K562 (cell line): Measurements from ENCODE around the gene CACNB2. TPM values are rescaled to one million over a fixed set of nuclear protein-coding genes. Genes with fewer than 3 reads are reported as not detected.
A peak's percentile ranks its signal among the peaks of the same experiment; 100 is the strongest.

Experiments
- ATAC-seq: fragments of 200-7000 bp; cut with Tn5 transposase; 3 replicates; pipeline ENCODE4 v1.9.1; 2020; ENCODE audit warnings: moderate library complexity
- BruUV-seq: library from RNA; stranded (reverse); fragments of 400-500 nt; replicated peaks from 2 replicates; lab custom pipeline; 2021; lab: Mats Ljungman, UMichigan
- CTCF ChIA-PET: fragments of 300-600 bp; formaldehyde crosslinking; extraction: SDS; loops from one replicate; lab custom pipeline; 2021; ENCODE audit warnings: low intra/inter-chr PET ratio; lab: Yijun Ruan, JAX
- POLR2A ChIA-PET: fragments of 300-600, 350-650 bp; sonication (Branson Sonifier 250); formaldehyde crosslinking; extraction: SDS; loops from one replicate; lab custom pipeline; 2021; ENCODE audit warnings: antibody characterized with exemption, inconsistent platforms; lab: Yijun Ruan, JAX
- DNase-seq, 4 experiments: peaks; one replicate each; pipeline versions ENCODE4 v3.0.0 to v3.0.0-alpha.2; 2011 to 2018; ENCODE audit warnings: low spot score in 3 of 4, mixed read lengths in 3 of 4; ENCODE audit errors: extremely low read depth in 1 of 4
- FAIRE-seq: peaks from 2 replicates; lab custom pipeline; 2011; peaks lifted over from hg19 to GRCh38; lab: Jason Lieb, UNC
- H2AFZ ChIP-seq: 2 replicates; pipeline ENCODE4 v1.6.0; 2011; ENCODE audit warnings: low read depth, low read length, control low read depth, inconsistent platforms
- H3K27ac ChIP-seq: fragments of 200-600 bp; 3 replicates; pipeline ENCODE4 v1.8.0; 2011; ENCODE audit warnings: low read depth, mild to moderate bottlenecking, control low read depth, inconsistent platforms, low read length, moderate library complexity, mixed read lengths; ENCODE audit errors: extremely low read depth
- H3K27me3 ChIP-seq, 2 experiments: fragments of 300-600 bp in 1 of 2; 2 replicates in 1 of 2; 3 replicates in 1 of 2; pipeline versions ENCODE4 v1.6.0 to v1.8.0; 2011; ENCODE audit warnings: inconsistent platforms in 2 of 2, low read length in 2 of 2, mild to moderate bottlenecking in 1 of 2, mixed read lengths in 1 of 2, moderate library complexity in 1 of 2; ENCODE audit not compliant: control insufficient read depth in 2 of 2, insufficient read depth in 2 of 2
- H3K36me3 ChIP-seq: fragments of 300-600 bp; 3 replicates; pipeline ENCODE4 v1.8.0; 2011; ENCODE audit warnings: mild to moderate bottlenecking, low read length, inconsistent platforms; ENCODE audit not compliant: control insufficient read depth, insufficient read depth
- H3K4me1 ChIP-seq, 2 experiments: fragments of 200-600 bp in 1 of 2; replicated peaks in 1 of 2; 2 replicates in 1 of 2; 3 replicates in 1 of 2; pipeline versions ENCODE4 v1.5.1 to v1.8.0; 2011; ENCODE audit warnings: inconsistent platforms in 2 of 2, low read length in 2 of 2, mild to moderate bottlenecking in 1 of 2, mixed read lengths in 1 of 2, moderate library complexity in 1 of 2; ENCODE audit not compliant: control insufficient read depth in 2 of 2, insufficient read depth in 2 of 2
- H3K4me2 ChIP-seq: 2 replicates; pipeline ENCODE4 v1.6.1; 2011; ENCODE audit warnings: low read length, control low read depth, inconsistent platforms, mixed read lengths; ENCODE audit not compliant: insufficient read depth
- H3K4me3 ChIP-seq: fragments of 200-600 bp; sonication (generic), shearing (Covaris generic); 2 replicates; pipeline ENCODE4 v1.5.1; 2016; ENCODE audit warnings: control low read depth, inconsistent platforms
- H3K79me2 ChIP-seq: fragments of 200-600 bp; 3 replicates; pipeline ENCODE4 v1.8.0; 2011; ENCODE audit warnings: low read length, inconsistent platforms; ENCODE audit not compliant: control insufficient read depth, insufficient read depth
- H3K9ac ChIP-seq, 2 experiments: 2 replicates each; pipeline versions ENCODE4 v1.6.0 to v1.6.1; 2011; ENCODE audit warnings: low read depth in 2 of 2, low read length in 2 of 2, control low read depth in 1 of 2, inconsistent platforms in 1 of 2, mild to moderate bottlenecking in 1 of 2, mixed read lengths in 1 of 2; ENCODE audit not compliant: insufficient read depth in 1 of 2
- H3K9me1 ChIP-seq: one replicate; pipeline ENCODE4 v1.6.0; 2011; ENCODE audit warnings: inconsistent platforms, mild to moderate bottlenecking, low read length, moderate library complexity; ENCODE audit not compliant: control insufficient read depth, insufficient read depth
- H3K9me3 ChIP-seq: replicated peaks from 2 replicates; pipeline ENCODE4 v1.5.1; 2011; ENCODE audit warnings: low read depth, low read length, inconsistent platforms; ENCODE audit not compliant: control insufficient read depth, insufficient read depth
- H4K20me1 ChIP-seq: replicated peaks from 2 replicates; pipeline ENCODE4 v1.6.1; 2011; ENCODE audit warnings: low read length, inconsistent platforms, mixed read lengths; ENCODE audit not compliant: control insufficient read depth, insufficient read depth
- ATF1 ChIP-seq, 2 experiments: fragments of 450-650 bp in 1 of 2; IDR thresholded peaks; 2 replicates each; pipeline ENCODE4 v1.6.1; 2016; ENCODE audit warnings: missing compliant biosample characterization in 1 of 2, missing genetic modification characterization in 1 of 2
- C11orf30 ChIP-seq: fragments of 450-650 bp; IDR thresholded peaks from 2 replicates; pipeline ENCODE4 v1.6.1; 2016; ENCODE audit warnings: low read depth, mild to moderate bottlenecking
- NFIC ChIP-seq: fragments of 450-650 bp; IDR thresholded peaks from 2 replicates; pipeline ENCODE4 v1.6.1; 2017; ENCODE audit warnings: mild to moderate bottlenecking, inconsistent platforms
- NONO ChIP-seq, 2 experiments: fragments of 200-400 bp in 1 of 2; fragments of 450-650 bp in 1 of 2; formaldehyde crosslinking in 1 of 2; IDR thresholded peaks; 2 replicates each; pipeline ENCODE4 v1.6.1; 2017; ENCODE audit warnings: low read depth in 2 of 2, mild to moderate bottlenecking in 2 of 2, moderate library complexity in 2 of 2, low read length in 1 of 2
- RAD21 ChIP-seq, 2 experiments: fragments of 250-450 bp in 1 of 2; fragments of 450-650 bp in 1 of 2; sonication (Bioruptor Pico) in 1 of 2; formaldehyde crosslinking in 1 of 2; IDR thresholded peaks in 1 of 2; conservative IDR thresholded peaks in 1 of 2; 2 replicates each; pipeline versions ENCODE4 v1.4.0 to v1.8.0; 2020 to 2022; ENCODE audit warnings: mild to moderate bottlenecking in 2 of 2, moderate library complexity in 1 of 2
- ZNF41 ChIP-seq: fragments of 250-450 bp; sonication (Bioruptor Pico); conservative IDR thresholded peaks from 2 replicates; pipeline ENCODE4 v1.4.0; 2020; ENCODE audit warnings: mild to moderate bottlenecking
- ZNF436 ChIP-seq: fragments of 250-450, 450-650 bp; sonication (Bioruptor Pico); formaldehyde crosslinking; IDR thresholded peaks from 2 replicates; pipeline ENCODE4 v1.7.0; 2020; ENCODE audit warnings: mild to moderate bottlenecking
- WGBS: fragments of 100-300 bp; shearing (Covaris generic); methylation state at CpG from one replicate; pipeline ENCODE4 v1.1.6; 2016; ENCODE audit warnings: low coverage, mixed read lengths; ENCODE audit not compliant: insufficient coverage; ENCODE audit errors: missing lambda C conversion rate; 5-methylcytosine and 5-hydroxymethylcytosine counted together
- in situ Hi-C: fragments of 300-500 bp; cut with MboI; formaldehyde crosslinking; loops from 4 replicates; pipeline ENCODE4 v1.15.0; 2018; ENCODE audit warnings: inconsistent platforms, mixed read lengths
- intact Hi-C: fragments of 100-400 bp; cut with micrococcal nuclease; formaldehyde crosslinking; loops from 2 replicates; pipeline ENCODE4 v1.14.2; 2022
- polyA plus RNA-seq, 8 experiments: library from polyadenylated mRNA; depleted of rRNA in 4 of 8; stranded (reverse) in 5 of 8; unstranded in 3 of 8; fragments of >200 nt; fragmentation: Nextera tagmentation in 2 of 8; fragmentation: Illumina TruSeq in 1 of 8; extraction: Ambion mirVana in 2 of 8; extraction: Trizol in 1 of 8; gene quantifications; 2 replicates each; pipeline versions ENCODE4 v1.2.1 to v1.2.3, GENCODE V29; 2011 to 2014; ENCODE audit warnings: inconsistent platforms in 1 of 8, missing spikeins in 1 of 8
- total RNA-seq, 7 experiments: library from RNA; depleted of rRNA in 6 of 7; stranded (reverse); fragments of >200 nt in 6 of 7; fragmentation: Illumina TruSeq in 2 of 7; extraction: Trizol in 2 of 7; gene quantifications; 2 replicates each; pipeline versions ENCODE4 v1.2.1 to v1.2.3, GENCODE V29; 2011 to 2021; ENCODE audit warnings: low replicate concordance in 1 of 7
- TF ChIP-seq, protein P1 (sequence below), 2 experiments: fragments of 450-650 bp; formaldehyde crosslinking in 1 of 2; IDR thresholded peaks; 2 replicates each; pipeline versions ENCODE4 v1.4.0 to v1.6.1; 2014 to 2020; ENCODE audit warnings: mild to moderate bottlenecking in 2 of 2, borderline replicate concordance in 1 of 2, low read depth in 1 of 2
- TF ChIP-seq, protein P2 (sequence below), 3 experiments: IDR thresholded peaks in 2 of 3; conservative IDR thresholded peaks in 1 of 3; 2 replicates each; pipeline ENCODE4 v1.5.1; 2011 to 2012; ENCODE audit warnings: low read length in 3 of 3, mild to moderate bottlenecking in 3 of 3, control low read depth in 2 of 3, improper control_type of control experiment in 1 of 3, inconsistent platforms in 1 of 3, low read depth in 1 of 3, mixed read lengths in 1 of 3, moderate library complexity in 1 of 3; ENCODE audit not compliant: insufficient read depth in 2 of 3

Gene CACNB2
- total and polyA plus RNA-seq, 9 of the 15 experiments (the other 6 are each of a cell fraction or from before 2014, with no cell fraction given) = 1.8 to 2.2 TPM; not detected in 7

DNA sequence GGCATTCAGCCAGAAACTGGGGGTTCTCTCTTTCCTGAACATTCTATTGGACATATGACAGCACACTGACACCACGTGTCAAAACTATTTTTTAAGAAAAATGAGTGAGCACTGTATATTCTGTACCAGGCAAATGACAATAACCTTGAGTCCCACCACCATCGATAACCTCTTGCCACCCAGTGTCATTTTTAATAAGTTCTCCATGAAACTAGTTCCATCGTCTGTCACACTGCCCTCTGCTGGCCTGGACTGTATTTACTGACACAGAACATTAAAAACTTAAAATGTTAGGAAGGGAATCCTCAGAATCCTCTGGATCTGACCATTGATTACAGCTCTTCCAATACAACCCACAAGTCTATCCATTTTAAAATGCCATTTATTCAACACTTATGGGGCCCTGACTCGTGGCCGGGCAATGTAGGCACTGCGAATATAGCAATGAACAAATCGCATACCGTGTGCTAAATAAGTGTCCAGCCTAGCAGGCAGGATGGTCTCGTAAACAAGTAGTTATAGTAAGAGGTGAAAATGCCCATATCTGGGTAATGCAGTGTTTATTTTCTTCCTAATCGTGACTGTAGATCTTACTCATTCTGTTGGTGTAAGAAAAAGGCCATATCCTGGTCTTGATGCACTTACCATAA is 35.9 kb upstream of the CACNB2 start:
- intact Hi-C loops = loop anchor here (1.0 kb wide), 1 partner anchor 111 kb away; no protein-coding TSS in a partner anchor
- Histone ChIP-seq H3K9me3 (no peaks in the 10 kb centered on the region), H3K9ac (no peak overlapping the region), H3K4me3 (no peak overlapping the region), H3K4me2 (no peak overlapping the region), H4K20me1 (no peaks in the 10 kb centered on the region), H2AFZ (no peak overlapping the region)
- no TSS peak for BruUV-seq
- DNase-seq = peak; percentile 20 to 59 (median 30)
- peak; percentile 80 for FAIRE-seq
- TF ChIP-seq RAD21 (CRISPR knock-in tag; conservative IDR thresholded peaks at IDR 0.05 in 1 of 2, IDR thresholded peaks at IDR 0.05 in 1 of 2) = peak; percentile 21 to 54; a peak in 3 of 4 replicates
- TF ChIP-seq NFIC = peak; percentile 56
- TF ChIP-seq NONO (IDR thresholded peaks at IDR 0.05; ENCODE audit: low read depth in 2 of 2, low read length in 1 of 2) = no peak
- no peak for TF ChIP-seq ZNF41 (CRISPR knock-in tag)
- TF ChIP-seq, protein P1, sequence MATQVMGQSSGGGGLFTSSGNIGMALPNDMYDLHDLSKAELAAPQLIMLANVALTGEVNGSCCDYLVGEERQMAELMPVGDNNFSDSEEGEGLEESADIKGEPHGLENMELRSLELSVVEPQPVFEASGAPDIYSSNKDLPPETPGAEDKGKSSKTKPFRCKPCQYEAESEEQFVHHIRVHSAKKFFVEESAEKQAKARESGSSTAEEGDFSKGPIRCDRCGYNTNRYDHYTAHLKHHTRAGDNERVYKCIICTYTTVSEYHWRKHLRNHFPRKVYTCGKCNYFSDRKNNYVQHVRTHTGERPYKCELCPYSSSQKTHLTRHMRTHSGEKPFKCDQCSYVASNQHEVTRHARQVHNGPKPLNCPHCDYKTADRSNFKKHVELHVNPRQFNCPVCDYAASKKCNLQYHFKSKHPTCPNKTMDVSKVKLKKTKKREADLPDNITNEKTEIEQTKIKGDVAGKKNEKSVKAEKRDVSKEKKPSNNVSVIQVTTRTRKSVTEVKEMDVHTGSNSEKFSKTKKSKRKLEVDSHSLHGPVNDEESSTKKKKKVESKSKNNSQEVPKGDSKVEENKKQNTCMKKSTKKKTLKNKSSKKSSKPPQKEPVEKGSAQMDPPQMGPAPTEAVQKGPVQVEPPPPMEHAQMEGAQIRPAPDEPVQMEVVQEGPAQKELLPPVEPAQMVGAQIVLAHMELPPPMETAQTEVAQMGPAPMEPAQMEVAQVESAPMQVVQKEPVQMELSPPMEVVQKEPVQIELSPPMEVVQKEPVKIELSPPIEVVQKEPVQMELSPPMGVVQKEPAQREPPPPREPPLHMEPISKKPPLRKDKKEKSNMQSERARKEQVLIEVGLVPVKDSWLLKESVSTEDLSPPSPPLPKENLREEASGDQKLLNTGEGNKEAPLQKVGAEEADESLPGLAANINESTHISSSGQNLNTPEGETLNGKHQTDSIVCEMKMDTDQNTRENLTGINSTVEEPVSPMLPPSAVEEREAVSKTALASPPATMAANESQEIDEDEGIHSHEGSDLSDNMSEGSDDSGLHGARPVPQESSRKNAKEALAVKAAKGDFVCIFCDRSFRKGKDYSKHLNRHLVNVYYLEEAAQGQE (IDR thresholded peaks at IDR 0.05; ENCODE audit: borderline replicate concordance) = peak; percentile 41; the same call in 1 of the 2 replicates
- TF ChIP-seq, protein P1 (CRISPR knock-in tag; IDR thresholded peaks at IDR 0.05; ENCODE audit: low read depth) = no peak
- TF ChIP-seq C11orf30 = no peak
- TF ChIP-seq ATF1 (CRISPR knock-in tag; IDR thresholded peaks at IDR 0.05) = no peak
- TF ChIP-seq ATF1 (tag; IDR thresholded peaks at IDR 0.05) = no peak
- TF ChIP-seq ZNF436 = no peak
- TF ChIP-seq, protein P2, sequence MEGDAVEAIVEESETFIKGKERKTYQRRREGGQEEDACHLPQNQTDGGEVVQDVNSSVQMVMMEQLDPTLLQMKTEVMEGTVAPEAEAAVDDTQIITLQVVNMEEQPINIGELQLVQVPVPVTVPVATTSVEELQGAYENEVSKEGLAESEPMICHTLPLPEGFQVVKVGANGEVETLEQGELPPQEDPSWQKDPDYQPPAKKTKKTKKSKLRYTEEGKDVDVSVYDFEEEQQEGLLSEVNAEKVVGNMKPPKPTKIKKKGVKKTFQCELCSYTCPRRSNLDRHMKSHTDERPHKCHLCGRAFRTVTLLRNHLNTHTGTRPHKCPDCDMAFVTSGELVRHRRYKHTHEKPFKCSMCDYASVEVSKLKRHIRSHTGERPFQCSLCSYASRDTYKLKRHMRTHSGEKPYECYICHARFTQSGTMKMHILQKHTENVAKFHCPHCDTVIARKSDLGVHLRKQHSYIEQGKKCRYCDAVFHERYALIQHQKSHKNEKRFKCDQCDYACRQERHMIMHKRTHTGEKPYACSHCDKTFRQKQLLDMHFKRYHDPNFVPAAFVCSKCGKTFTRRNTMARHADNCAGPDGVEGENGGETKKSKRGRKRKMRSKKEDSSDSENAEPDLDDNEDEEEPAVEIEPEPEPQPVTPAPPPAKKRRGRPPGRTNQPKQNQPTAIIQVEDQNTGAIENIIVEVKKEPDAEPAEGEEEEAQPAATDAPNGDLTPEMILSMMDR (IDR thresholded peaks at IDR 0.05 in 2 of 3, conservative IDR thresholded peaks at IDR 0.05 in 1 of 3; ENCODE audit: insufficient read depth in 2 of 3, low read depth in 1 of 3, low read length in 3 of 3) = peak; percentile 56 to 72 (median 65); a peak in 5 of 6 replicates
- TF ChIP-seq, all 486 proteins: peak for 4
- H3K79me2 ChIP-seq = no peaks in the 10 kb centered on the region
- no peaks in the 10 kb centered on the region for H3K9me1 ChIP-seq
- H3K4me1 ChIP-seq = no peaks in the 10 kb centered on the region
- ATAC-seq = peak; percentile 67; the same call in 2 of the 3 replicates
- ChIA-PET CTCF (interaction anchor here (1.9 kb wide), 1 partner anchor 496 kb away, joined by 7 read pairs; no protein-coding TSS in a partner anchor), POLR2A (no interaction called here)
- in situ Hi-C loops = loop anchor here (25.0 kb wide), 1 partner anchor 492 kb away; the partner anchor contains the start of gene HACD1
- 13% methylated on average over 10 of the region's 10 CpGs for WGBS
- no peak overlapping the region for H3K27ac ChIP-seq
- no peaks in the 10 kb centered on the region for H3K36me3 ChIP-seq
- H3K27me3 ChIP-seq = no peaks in the 10 kb centered on the region
